ENCODE data around the gene MCTP1.

MCTP1 gene

GRCh38 chr5:95018946-95019345 is 265.9 kb downstream of the MCTP1 start:
- Histone ChIP-seq H3K9me3 (ENCODE audit: severe bottlenecking) (peaks cover 2% of the 10 kb centered on the region), H3K36me3 (ENCODE audit: low read depth) (no peaks in the 10 kb centered on the region), H3K27ac (ENCODE audit: poor library complexity, severe bottlenecking) (no peak overlapping the region), H3K27me3 (ENCODE audit: insufficient read depth, poor library complexity, severe bottlenecking) (peaks cover 6% of the 10 kb centered on the region), H3K4me3 (ENCODE audit: severe bottlenecking) (no peak overlapping the region), H3K4me1 (ENCODE audit: insufficient read depth, poor library complexity, severe bottlenecking) (no peaks in the 10 kb centered on the region)
- no peak for ATAC-seq (ENCODE audit: low read depth)
- no peak for DNase-seq (ENCODE audit: low spot score)
- TF ChIP-seq, protein P1, sequence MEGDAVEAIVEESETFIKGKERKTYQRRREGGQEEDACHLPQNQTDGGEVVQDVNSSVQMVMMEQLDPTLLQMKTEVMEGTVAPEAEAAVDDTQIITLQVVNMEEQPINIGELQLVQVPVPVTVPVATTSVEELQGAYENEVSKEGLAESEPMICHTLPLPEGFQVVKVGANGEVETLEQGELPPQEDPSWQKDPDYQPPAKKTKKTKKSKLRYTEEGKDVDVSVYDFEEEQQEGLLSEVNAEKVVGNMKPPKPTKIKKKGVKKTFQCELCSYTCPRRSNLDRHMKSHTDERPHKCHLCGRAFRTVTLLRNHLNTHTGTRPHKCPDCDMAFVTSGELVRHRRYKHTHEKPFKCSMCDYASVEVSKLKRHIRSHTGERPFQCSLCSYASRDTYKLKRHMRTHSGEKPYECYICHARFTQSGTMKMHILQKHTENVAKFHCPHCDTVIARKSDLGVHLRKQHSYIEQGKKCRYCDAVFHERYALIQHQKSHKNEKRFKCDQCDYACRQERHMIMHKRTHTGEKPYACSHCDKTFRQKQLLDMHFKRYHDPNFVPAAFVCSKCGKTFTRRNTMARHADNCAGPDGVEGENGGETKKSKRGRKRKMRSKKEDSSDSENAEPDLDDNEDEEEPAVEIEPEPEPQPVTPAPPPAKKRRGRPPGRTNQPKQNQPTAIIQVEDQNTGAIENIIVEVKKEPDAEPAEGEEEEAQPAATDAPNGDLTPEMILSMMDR (IDR thresholded peaks at IDR 0.05; ENCODE audit: poor library complexity, severe bottlenecking): no peak

- H3K36me3 ChIP-seq (ENCODE audit: low read depth): no peaks in the 10 kb centered on the region
- TF ChIP-seq, protein P1 (IDR thresholded peaks at IDR 0.05; ENCODE audit: poor library complexity, severe bottlenecking): no peak
- peaks cover 2% of the 10 kb centered on the region for H3K9me3 ChIP-seq (ENCODE audit: severe bottlenecking)
- H3K27me3 ChIP-seq (ENCODE audit: insufficient read depth, poor library complexity, severe bottlenecking): peaks cover 6% of the 10 kb centered on the region
- no peaks in the 10 kb centered on the region for H3K4me1 ChIP-seq (ENCODE audit: insufficient read depth, poor library complexity, severe bottlenecking)
- H3K27ac ChIP-seq (ENCODE audit: poor library complexity, severe bottlenecking): no peak overlapping the region
- H3K4me3 ChIP-seq (ENCODE audit: severe bottlenecking): no peak overlapping the region
- no peak for DNase-seq (ENCODE audit: low spot score)
- ATAC-seq (ENCODE audit: low read depth): no peak
Observed at GRCh38 chr5:95018511-95018910, 266.4 kb downstream of the MCTP1 start.

GRCh38 chr5:95009812-95010211 is 275.1 kb downstream of the MCTP1 start:
- Histone ChIP-seq H3K36me3 (ENCODE audit: low read depth) (no peaks in the 10 kb centered on the region), H3K4me1 (ENCODE audit: insufficient read depth, poor library complexity, severe bottlenecking) (no peaks in the 10 kb centered on the region), H3K9me3 (ENCODE audit: severe bottlenecking) (no peaks in the 10 kb centered on the region), H3K4me3 (ENCODE audit: severe bottlenecking) (no peak overlapping the region), H3K27ac (ENCODE audit: poor library complexity, severe bottlenecking) (no peak overlapping the region), H3K27me3 (ENCODE audit: insufficient read depth, poor library complexity, severe bottlenecking) (no peaks in the 10 kb centered on the region)
- TF ChIP-seq, protein P1 (IDR thresholded peaks at IDR 0.05; ENCODE audit: poor library complexity, severe bottlenecking): no peak
- no peak for DNase-seq (ENCODE audit: low spot score)
- ATAC-seq (ENCODE audit: low read depth): no peak

DNA sequence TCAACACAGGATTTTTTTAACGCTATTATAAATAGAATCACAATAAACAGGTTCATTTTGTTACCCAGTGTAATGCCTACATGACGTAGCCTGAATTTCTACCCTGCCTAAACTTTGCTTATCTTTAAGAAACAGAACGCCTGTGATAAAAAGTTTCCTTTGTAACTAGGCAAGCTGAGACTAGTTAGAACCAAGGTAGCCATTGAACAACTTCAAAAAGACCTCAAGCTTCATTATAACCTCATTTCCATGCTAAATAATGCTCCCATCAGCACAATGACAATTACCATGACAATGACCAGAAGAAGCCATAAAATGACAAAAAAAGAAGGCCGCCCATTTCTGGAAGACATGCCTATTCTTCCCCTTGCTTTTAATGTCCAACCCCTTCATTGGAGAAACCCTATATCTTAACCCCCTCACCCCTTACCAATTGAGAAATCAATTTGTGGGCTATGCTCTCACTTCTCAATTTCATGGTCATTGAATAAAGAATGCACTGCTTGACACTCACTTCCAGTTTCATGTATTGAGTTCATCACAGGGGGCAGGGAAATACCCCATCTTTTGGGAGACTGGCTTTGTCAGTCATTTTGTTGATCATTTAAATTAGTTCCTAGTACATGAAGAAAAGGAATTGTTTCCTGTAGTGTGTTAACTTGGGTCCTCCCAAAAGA is 276.8 kb downstream of the MCTP1 start:
- Histone ChIP-seq H3K27ac (ENCODE audit: poor library complexity, severe bottlenecking) (no peak overlapping the region), H3K4me1 (ENCODE audit: insufficient read depth, poor library complexity, severe bottlenecking) (no peaks in the 10 kb centered on the region), H3K27me3 (ENCODE audit: insufficient read depth, poor library complexity, severe bottlenecking) (no peaks in the 10 kb centered on the region), H3K4me3 (ENCODE audit: severe bottlenecking) (no peak overlapping the region), H3K9me3 (ENCODE audit: severe bottlenecking) (peaks cover 2% of the 10 kb centered on the region), H3K36me3 (ENCODE audit: low read depth) (no peaks in the 10 kb centered on the region)
- TF ChIP-seq, protein P1 (IDR thresholded peaks at IDR 0.05; ENCODE audit: poor library complexity, severe bottlenecking): no peak
- DNase-seq (ENCODE audit: low spot score) (no peak), ATAC-seq (ENCODE audit: low read depth) (no peak)

GRCh38 chr5:95005811-95006210 is 279.1 kb downstream of the MCTP1 start:
- ATAC-seq (ENCODE audit: low read depth) (no peak), DNase-seq (ENCODE audit: low spot score) (no peak)
- Histone ChIP-seq H3K4me3 (ENCODE audit: severe bottlenecking) (no peak overlapping the region), H3K27ac (ENCODE audit: poor library complexity, severe bottlenecking) (no peak overlapping the region), H3K9me3 (ENCODE audit: severe bottlenecking) (peaks cover 2% of the 10 kb centered on the region), H3K36me3 (ENCODE audit: low read depth) (no peaks in the 10 kb centered on the region), H3K27me3 (ENCODE audit: insufficient read depth, poor library complexity, severe bottlenecking) (no peaks in the 10 kb centered on the region), H3K4me1 (ENCODE audit: insufficient read depth, poor library complexity, severe bottlenecking) (no peaks in the 10 kb centered on the region)
- TF ChIP-seq, protein P1 (IDR thresholded peaks at IDR 0.05; ENCODE audit: poor library complexity, severe bottlenecking): no peak

Measured in RWPE2 (cell line).